ENCODE data around the gene DRD4. TPM values are rescaled to one million over a fixed set of nuclear protein-coding genes. Genes with fewer than 3 reads are reported as not detected.

Gene DRD4
- total and polyA plus RNA-seq, 2 donors (not counting 1 experiment from before 2014, with no cell fraction given): not detected

DNA sequence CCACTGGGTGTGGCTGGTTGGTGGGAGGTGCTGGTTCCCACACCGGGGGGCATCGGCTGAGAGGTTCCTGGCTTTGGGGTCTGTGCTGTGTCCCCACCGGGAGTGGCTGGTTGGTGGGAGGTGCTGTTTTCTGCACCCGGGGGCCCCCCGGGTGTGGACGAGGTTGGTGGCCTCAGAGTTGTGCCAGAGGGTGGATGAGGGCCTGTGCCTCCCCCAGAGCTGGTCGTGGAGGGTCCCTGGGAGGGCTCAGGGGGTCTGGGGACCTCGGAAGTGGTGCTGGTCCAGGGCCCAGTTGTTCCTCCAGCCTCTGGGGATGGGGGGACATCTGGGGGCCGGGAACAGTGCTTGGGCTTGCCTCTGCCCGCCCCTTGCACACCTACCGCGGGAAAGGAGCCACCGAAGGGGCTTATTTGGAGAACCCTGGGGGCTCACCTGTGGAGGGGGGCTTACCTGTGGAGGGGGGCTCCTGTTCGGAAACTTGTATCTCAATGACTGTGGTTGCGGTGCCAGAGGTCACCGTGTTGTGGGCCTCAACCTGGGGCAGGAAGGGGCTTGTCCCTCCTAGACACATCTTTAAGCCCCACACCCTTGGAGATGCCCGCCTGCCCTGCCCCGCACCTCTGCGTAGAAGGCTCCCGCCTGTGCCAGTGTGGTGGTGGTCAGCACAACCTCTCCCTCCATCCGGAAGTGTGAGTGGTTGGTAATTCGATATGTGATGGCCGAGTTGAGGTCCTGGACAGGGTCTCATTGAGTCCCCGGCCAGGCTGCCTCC lies 18.0 kb upstream of the DRD4 start:
- peaks cover 6% of the 10 kb centered on the region for H3K79me2 ChIP-seq (ENCODE audit: control insufficient read depth, insufficient read depth, low read length)
- Mint-ChIP-seq H3K27ac (no peak overlapping the region), H3K27me3 (peaks cover 5% of the 10 kb centered on the region), H3K4me3 (no peak overlapping the region), H3K9me3 (ENCODE audit: insufficient read depth) (no peaks in the 10 kb centered on the region), H3K4me1 (peaks cover 14% of the 10 kb centered on the region)
- H3K9me3 ChIP-seq (ENCODE audit: control extremely low read depth in 1 of 3, control insufficient read depth in 2 of 3, insufficient read depth in 1 of 3, low read length in 2 of 3): no peaks in the 10 kb centered on the region
- no peak overlapping the region for H3K4me2 ChIP-seq (replicated peaks; ENCODE audit: low read depth, low read length, poor library complexity, severe bottlenecking)
- 96% methylated on average over 12 of the region's 24 CpGs for WGBS (ENCODE audit: insufficient coverage)
- peaks cover 14% of the 10 kb centered on the region for H4K20me1 ChIP-seq (ENCODE audit: control insufficient read depth, insufficient read depth, low read length, poor library complexity, severe bottlenecking)
- no peak for DNase-seq
- H3K4me1 ChIP-seq (ENCODE audit: control insufficient read depth in 2 of 2, insufficient read depth in 2 of 2, low read length in 2 of 2): peaks cover 16 to 24% of the 10 kb centered on the region in 2 donors
- H3K9ac ChIP-seq (ENCODE audit: low read length): no peak overlapping the region
- TF ChIP-seq EZH2 (IDR thresholded peaks at IDR 0.05; ENCODE audit: borderline replicate concordance, insufficient read depth, low read depth, low read length, poor library complexity, severe bottlenecking): no peak
- no peak for TF ChIP-seq CTCF (IDR thresholded peaks at IDR 0.05)
- no peak overlapping the region for H2AFZ ChIP-seq (ENCODE audit: insufficient read depth, low read depth, low read length, poor library complexity, severe bottlenecking)
- H3K27ac ChIP-seq (ENCODE audit: low read length in 2 of 2): no peak overlapping the region
- peaks cover 0 to 6% of the 10 kb centered on the region in 2 experiments for H3K36me3 ChIP-seq (replicated peaks in 1 of 2; ENCODE audit: control extremely low read depth in 1 of 2, control insufficient read depth in 1 of 2, extremely low read depth in 1 of 2, insufficient read depth in 2 of 2, low read length in 1 of 2)
- ChIA-PET POLR2A (no interaction called here), CTCF (no interaction called here)
- intact Hi-C loops (cut with micrococcal nuclease): loop anchor here (10.0 kb wide), 1 partner anchor 106 kb away; no protein-coding TSS in a partner anchor
- no peak for ATAC-seq (ENCODE audit: low read depth)
- H3K27me3 ChIP-seq (replicated peaks in 1 of 4; ENCODE audit: control extremely low read depth in 1 of 4, control insufficient read depth in 3 of 4, insufficient read depth in 4 of 4, low read length in 3 of 4): no peaks in the 10 kb centered on the region
- H3K4me3 ChIP-seq (ENCODE audit: control extremely low read depth in 1 of 5, extremely low read depth in 1 of 5, insufficient read depth in 1 of 5, low read depth in 2 of 5, low read length in 4 of 5): no peak overlapping the region

DNA sequence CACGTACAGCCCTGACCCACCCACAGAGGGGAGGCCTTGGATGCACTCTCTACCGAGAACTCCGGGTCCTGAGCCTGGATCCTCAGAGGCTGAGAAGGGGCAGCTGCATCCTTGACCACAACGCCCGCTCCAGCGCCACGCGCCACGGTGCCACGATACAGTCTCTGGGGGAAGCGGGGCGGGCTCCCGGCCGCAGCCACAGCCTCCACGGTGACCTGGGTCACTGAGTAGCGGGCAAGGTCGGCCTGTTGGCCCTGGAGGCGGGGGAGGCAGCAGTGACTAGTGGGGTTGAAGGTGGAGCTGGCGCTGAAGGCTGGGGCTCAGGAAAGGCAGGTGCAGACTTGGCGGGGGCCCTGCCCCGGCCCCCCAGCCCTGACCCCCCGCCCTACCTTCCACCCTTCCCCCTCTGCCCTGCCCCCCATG lies 17.4 kb upstream of the DRD4 start:
- intact Hi-C loops (cut with micrococcal nuclease): loop anchor here (10.0 kb wide), 1 partner anchor 105 kb away; no protein-coding TSS in a partner anchor
- ChIA-PET POLR2A (no interaction called here), CTCF (no interaction called here)
- H3K9ac ChIP-seq (ENCODE audit: low read length): no peak overlapping the region
- H4K20me1 ChIP-seq (ENCODE audit: control insufficient read depth, insufficient read depth, low read length, poor library complexity, severe bottlenecking): peaks cover 8% of the 10 kb centered on the region
- ATAC-seq (ENCODE audit: low read depth): no peak
- Mint-ChIP-seq H3K27me3 (peaks cover 5% of the 10 kb centered on the region), H3K4me3 (no peak overlapping the region), H3K27ac (no peak overlapping the region), H3K9me3 (ENCODE audit: insufficient read depth) (no peaks in the 10 kb centered on the region), H3K4me1 (peaks cover 8% of the 10 kb centered on the region)
- H3K4me3 ChIP-seq (ENCODE audit: control extremely low read depth in 1 of 5, extremely low read depth in 1 of 5, insufficient read depth in 1 of 5, low read depth in 2 of 5, low read length in 4 of 5): no peak overlapping the region
- peaks cover 6% of the 10 kb centered on the region for H3K79me2 ChIP-seq (ENCODE audit: control insufficient read depth, insufficient read depth, low read length)
- DNase-seq: no peak
- no peak overlapping the region for H3K4me2 ChIP-seq (replicated peaks; ENCODE audit: low read depth, low read length, poor library complexity, severe bottlenecking)
- no peak overlapping the region for H2AFZ ChIP-seq (ENCODE audit: insufficient read depth, low read depth, low read length, poor library complexity, severe bottlenecking)
- no peak overlapping the region for H3K27ac ChIP-seq (ENCODE audit: low read length in 2 of 2)
- WGBS (ENCODE audit: insufficient coverage): 94% methylated on average over 17 of the region's 22 CpGs
- peaks cover 14 to 19% of the 10 kb centered on the region in 2 donors for H3K4me1 ChIP-seq (ENCODE audit: control insufficient read depth in 2 of 2, insufficient read depth in 2 of 2, low read length in 2 of 2)
- peaks cover 0 to 5% (median 0%) of the 10 kb centered on the region in 4 experiments for H3K27me3 ChIP-seq (replicated peaks in 1 of 4; ENCODE audit: control extremely low read depth in 1 of 4, control insufficient read depth in 3 of 4, insufficient read depth in 4 of 4, low read length in 3 of 4)
- no peak for TF ChIP-seq CTCF (IDR thresholded peaks at IDR 0.05)
- TF ChIP-seq EZH2 (IDR thresholded peaks at IDR 0.05; ENCODE audit: borderline replicate concordance, insufficient read depth, low read depth, low read length, poor library complexity, severe bottlenecking): no peak
- H3K9me3 ChIP-seq (ENCODE audit: control extremely low read depth in 1 of 3, control insufficient read depth in 2 of 3, insufficient read depth in 1 of 3, low read length in 2 of 3): no peaks in the 10 kb centered on the region
- H3K36me3 ChIP-seq (replicated peaks in 1 of 2; ENCODE audit: control extremely low read depth in 1 of 2, control insufficient read depth in 1 of 2, extremely low read depth in 1 of 2, insufficient read depth in 2 of 2, low read length in 1 of 2): peaks cover 0 to under 1% of the 10 kb centered on the region in 2 experiments

Data from B cell (primary cell).